ENCODE measurements around the gene PRAMEF25.
"Not testable (repeated sequence)": the region's sequence is repeated elsewhere in the genome, so short reads cannot be mapped to it uniquely, and the experiment has no call there.

The PRAMEF25 gene

GRCh38 chr1:13070474-13070873 lies at the start of gene PRAMEF25:
PRAMEF25 (plus strand) TSS chr1:13070774; CDS start chr1:13073694, 2,920 bp downstream.
- DNase-seq = not testable (repeated sequence)

DNA sequence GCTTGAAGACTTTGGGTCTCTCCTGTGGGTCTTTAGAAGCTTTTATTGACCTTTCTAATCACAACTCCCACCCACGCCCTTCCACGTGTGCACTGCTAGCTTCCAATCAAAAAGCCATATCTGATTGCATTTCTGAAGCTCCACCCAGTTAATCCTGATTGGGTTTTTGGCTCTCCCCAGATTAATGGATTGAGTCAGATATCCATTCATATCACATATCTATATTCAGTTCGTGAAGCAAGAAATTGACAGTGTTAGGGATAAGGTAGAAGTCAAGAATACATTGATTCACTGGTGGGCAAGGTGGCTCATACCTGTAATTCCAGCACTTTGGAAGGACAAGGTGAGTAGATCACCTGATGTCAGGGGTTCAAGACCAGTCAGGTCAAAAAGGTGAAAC lies 14.1 kb upstream of the PRAMEF25 start, which contains the start of gene PRAMEF27:
Gene PRAMEF27, minus strand, starts transcription at position 101 of the 400 bp plus-strand sequence. CDS start 2,916 bp downstream, outside the sequence.
- not testable (repeated sequence) for DNase-seq

DNA sequence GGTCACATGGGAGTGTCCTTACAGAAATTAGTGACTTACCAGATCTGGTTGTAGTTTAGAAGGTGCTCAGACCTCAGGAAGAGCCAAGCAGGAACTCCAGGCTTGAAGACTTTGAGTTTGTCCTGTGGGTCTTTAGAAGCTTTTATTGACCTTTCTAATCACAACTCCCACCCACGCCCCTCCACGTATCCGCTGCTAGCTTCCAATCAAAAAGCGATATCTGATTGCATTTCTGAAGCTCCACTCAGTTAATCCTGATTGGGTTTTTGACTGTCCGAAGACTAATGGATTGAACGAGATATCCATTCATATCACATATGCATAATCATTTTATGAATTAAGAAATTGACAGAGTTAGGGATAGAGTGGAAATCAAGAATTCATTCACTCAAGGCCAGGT lies 46.2 kb downstream of the PRAMEF25 start, which contains the start of gene HNRNPCL2:
Gene HNRNPCL2, minus strand, starts transcription at position 101 of the 400 bp plus-strand sequence. CDS start 454 bp downstream, outside the sequence.
- not testable (repeated sequence) for DNase-seq

Data from nucleus accumbens (tissue), 56 donors.